A549 (cell line): Measurements from ENCODE around the gene EVC2. TPM values are rescaled to one million over a fixed set of nuclear protein-coding genes. Genes with fewer than 3 reads are reported as not detected.
"Not testable (repeated sequence)": the region's sequence is repeated elsewhere in the genome, so short reads cannot be mapped to it uniquely, and the experiment has no call there.

Experiments used
- ATAC-seq, 2 experiments: fragments of 200-7000 bp in 1 of 2; fragments of >200 bp in 1 of 2; cut with Nextera tagmentation in 1 of 2; cut with Tn5 transposase in 1 of 2; 3 replicates each; pipeline versions ENCODE4 v1.8.0 to v1.9.1; 2018 to 2020; ENCODE audit warnings: mild to moderate bottlenecking in 1 of 2, moderate library complexity in 1 of 2
- CTCF ChIA-PET: fragments of 300-600 bp; sonication (Branson Sonifier 250); formaldehyde crosslinking; extraction: SDS; loops from one replicate; lab custom pipeline; 2021; ENCODE audit warnings: antibody characterized with exemption, inconsistent platforms; lab: Yijun Ruan, JAX
- POLR2A ChIA-PET: fragments of 350-600 bp; formaldehyde crosslinking; extraction: SDS; loops from one replicate; lab custom pipeline; 2021; ENCODE audit warnings: antibody characterized with exemption, inconsistent platforms; lab: Yijun Ruan, JAX
- DNase-seq, 2 experiments: peaks; one replicate each; pipeline versions ENCODE4 v3.0.0 to v3.0.0-alpha.2; 2011 to 2016; ENCODE audit warnings: low read depth in 1 of 2, low spot score in 1 of 2
- FAIRE-seq: peaks from 2 replicates; lab custom pipeline; 2011; peaks lifted over from hg19 to GRCh38; lab: Jason Lieb, UNC
- H3K27ac ChIP-seq, 2 experiments: fragments of >200 bp; sonication (Bioruptor Twin); formaldehyde crosslinking; 3 replicates each; pipeline ENCODE4 v1.5.1; 2016 to 2017
- H3K4me1 ChIP-seq: fragments of >200 bp; sonication (Bioruptor Twin); formaldehyde crosslinking; 3 replicates; pipeline ENCODE4 v1.6.1; 2016
- H3K4me2 ChIP-seq: fragments of >200 bp; sonication (Bioruptor Twin); formaldehyde crosslinking; 3 replicates; pipeline ENCODE4 v1.6.1; 2016
- H3K4me3 ChIP-seq: fragments of >200 bp; sonication (Bioruptor Twin); formaldehyde crosslinking; 3 replicates; pipeline ENCODE4 v1.5.1; 2016
- H3K9me3 ChIP-seq: fragments of >200 bp; sonication (Bioruptor Twin); formaldehyde crosslinking; 3 replicates; pipeline ENCODE4 v1.6.1; 2016
- ATOH8 ChIP-seq: fragments of 250-450 bp; sonication (Bioruptor Pico); IDR thresholded peaks from 2 replicates; pipeline ENCODE4 v1.5.0; 2020; ENCODE audit warnings: low read depth, mild to moderate bottlenecking, moderate library complexity
- BCL3 ChIP-seq: fragments of >200 bp; sonication (Bioruptor Twin); formaldehyde crosslinking; IDR thresholded peaks from 3 replicates; pipeline ENCODE4 v1.6.1; 2016
- CBX8 ChIP-seq: fragments of 200-600 bp; sonication (generic); IDR thresholded peaks from 2 replicates; pipeline ENCODE4 v1.6.1; 2016
- EHF ChIP-seq: fragments of 250-450 bp; sonication (Bioruptor Pico); IDR thresholded peaks from 2 replicates; pipeline ENCODE4 v1.5.0; 2020; ENCODE audit warnings: mild to moderate bottlenecking
- ELK1 ChIP-seq: fragments of 150-350 bp; IDR thresholded peaks from 2 replicates; pipeline ENCODE4 v1.6.1; 2014; ENCODE audit warnings: low read depth, mild to moderate bottlenecking, low read length
- EP300 ChIP-seq, 2 experiments: fragments of >200 bp; sonication (Bioruptor Twin); formaldehyde crosslinking; IDR thresholded peaks; 2 replicates in 1 of 2; 3 replicates in 1 of 2; pipeline ENCODE4 v1.6.1; 2016 to 2017
- FOSL2 ChIP-seq, 2 experiments: fragments of 450-650 bp in 1 of 2; fragments of >200 bp in 1 of 2; sonication (Bioruptor Twin) in 1 of 2; formaldehyde crosslinking; IDR thresholded peaks; 2 replicates each; pipeline versions ENCODE4 v1.5.0 to v1.6.1; 2016 to 2020; ENCODE audit warnings: mild to moderate bottlenecking in 1 of 2, moderate library complexity in 1 of 2
- GATA3 ChIP-seq: IDR thresholded peaks from 2 replicates; pipeline ENCODE4 v1.6.1; 2012; ENCODE audit warnings: borderline replicate concordance
- HDAC2 ChIP-seq: fragments of 200-600 bp; sonication (generic); IDR thresholded peaks from 2 replicates; pipeline ENCODE4 v1.6.1; 2016
- JUN ChIP-seq, 2 experiments: fragments of >200 bp; sonication (Bioruptor Twin); formaldehyde crosslinking; IDR thresholded peaks; 2 replicates in 1 of 2; 3 replicates in 1 of 2; pipeline ENCODE4 v1.6.1; 2016 to 2017
- JUNB ChIP-seq: fragments of >200 bp; sonication (Bioruptor Twin); formaldehyde crosslinking; IDR thresholded peaks from 2 replicates; pipeline ENCODE4 v1.6.1; 2016
- KDM1A ChIP-seq: fragments of 200-600 bp; sonication (generic); IDR thresholded peaks from 2 replicates; pipeline ENCODE4 v1.6.1; 2016; ENCODE audit warnings: low read depth, mild to moderate bottlenecking
- KDM5A ChIP-seq: fragments of 200-600 bp; sonication (generic); IDR thresholded peaks from 2 replicates; pipeline ENCODE4 v1.6.1; 2016; ENCODE audit warnings: antibody characterized with exemption, mild to moderate bottlenecking
- MAZ ChIP-seq: fragments of 150-350 bp; IDR thresholded peaks from 2 replicates; pipeline ENCODE4 v1.6.1; 2014; ENCODE audit warnings: antibody characterized with exemption, low read depth, low read length, borderline replicate concordance
- NFE2L2 ChIP-seq: fragments of 150-350 bp; conservative IDR thresholded peaks from 2 replicates; pipeline ENCODE4 v1.6.1; 2014; ENCODE audit warnings: low read length
- NPAS2 ChIP-seq: fragments of 250-450 bp; sonication (Bioruptor Pico); IDR thresholded peaks from 2 replicates; pipeline ENCODE4 v1.8.0; 2022; ENCODE audit warnings: mild to moderate bottlenecking, moderate library complexity, borderline replicate concordance
- RCOR1 ChIP-seq: fragments of 150-350 bp; IDR thresholded peaks from 2 replicates; pipeline ENCODE4 v1.6.1; 2014; ENCODE audit warnings: antibody characterized with exemption, low read length, low read depth
- RFX5 ChIP-seq: fragments of 450-650 bp; IDR thresholded peaks from 2 replicates; pipeline ENCODE4 v1.7.1; 2014; ENCODE audit warnings: antibody characterized with exemption, mild to moderate bottlenecking, moderate library complexity
- SMC3 ChIP-seq: fragments of >200 bp; sonication (Bioruptor Twin); formaldehyde crosslinking; IDR thresholded peaks from 3 replicates; pipeline ENCODE4 v1.6.1; 2018; ENCODE audit warnings: inconsistent platforms
- TP53 ChIP-seq: fragments of 250-450 bp; sonication (Bioruptor Pico); IDR thresholded peaks from 2 replicates; pipeline ENCODE4 v1.5.0; 2021; ENCODE audit warnings: mild to moderate bottlenecking, moderate library complexity
- USF2 ChIP-seq: fragments of 450-650 bp; IDR thresholded peaks from 2 replicates; pipeline ENCODE4 v1.6.1; 2014; ENCODE audit warnings: antibody characterized with exemption
- ZFP36 ChIP-seq: fragments of 450-650 bp; IDR thresholded peaks from 2 replicates; pipeline ENCODE4 v1.6.1; 2014; ENCODE audit warnings: borderline replicate concordance; ENCODE audit not compliant: partially characterized antibody
- ZNF302 ChIP-seq: fragments of 250-450 bp; sonication (Bioruptor Pico); IDR thresholded peaks from 2 replicates; pipeline ENCODE4 v1.9.0; 2021; ENCODE audit warnings: inconsistent platforms, mild to moderate bottlenecking, moderate library complexity
- WGBS: methylation state at CpG from one replicate; pipeline ENCODE4 v1.1.6; 2017; ENCODE audit errors: missing lambda C conversion rate; 5-methylcytosine and 5-hydroxymethylcytosine counted together
- polyA plus RNA-seq, 4 experiments: library from polyadenylated mRNA; depleted of rRNA in 3 of 4; stranded (reverse); fragments of >200 nt; fragmentation: RNase III in 1 of 4; extraction: RNeasy Plus Mini Kit Qiagen cat#74134 plus additional on column Dnase treatment in 1 of 4; gene quantifications; 2 replicates in 3 of 4; 3 replicates in 1 of 4; pipeline ENCODE4 v1.2.3, GENCODE V29; 2011 to 2017

Gene EVC2
- polyA plus RNA-seq, 2 of the 4 experiments (the other 2 are of a cell fraction) = 0.96 to 1.5 TPM

- Histone ChIP-seq H3K27ac (no peak overlapping the region), H3K9me3 (no peaks in the 10 kb centered on the region), H3K4me2 (no peak overlapping the region), H3K4me1 (no peaks in the 10 kb centered on the region), H3K4me3 (no peak overlapping the region)
- POLR2A ChIA-PET = no interaction called here
- CTCF ChIA-PET = no interaction called here
- TF ChIP-seq KDM1A = no peak
- TF ChIP-seq ZNF302 = no peak
- TF ChIP-seq RFX5 = no peak
- no peak for TF ChIP-seq BCL3
- TF ChIP-seq TP53 (CRISPR knock-in tag) = no peak
- no peak for TF ChIP-seq CBX8
- TF ChIP-seq RCOR1 = no peak
- no peak for TF ChIP-seq JUNB
- no peak for TF ChIP-seq NPAS2
- TF ChIP-seq ZFP36 = no peak
- no peak for TF ChIP-seq GATA3
- no peak for TF ChIP-seq USF2
- TF ChIP-seq EP300 (IDR thresholded peaks at IDR 0.05) = no peak
- no peak for TF ChIP-seq JUN (IDR thresholded peaks at IDR 0.05)
- no peak for TF ChIP-seq FOSL2 (IDR thresholded peaks at IDR 0.05)
- no peak for TF ChIP-seq FOSL2 (CRISPR knock-in tag; IDR thresholded peaks at IDR 0.05)
- no peak for TF ChIP-seq ELK1
- ATAC-seq = no peak
- FAIRE-seq = no peak
- no peak for DNase-seq
- WGBS = 84% methylated on average over 12 of the region's 12 CpGs
These were observed 98.9 kb downstream of the EVC2 start for GRCh38 chr4:5609306-5610007.

- POLR2A ChIA-PET, H3K9me3 ChIP-seq, H3K4me1 ChIP-seq, H3K4me2 ChIP-seq, H3K27ac ChIP-seq, H3K4me3 ChIP-seq, FAIRE-seq, ATAC-seq, DNase-seq, CTCF ChIA-PET: not testable (repeated sequence)
- 86% methylated on average over 7 of the region's 10 CpGs for WGBS
These were observed 114.5 kb downstream of the EVC2 start for GRCh38 chr4:5593828-5594227.

GRCh38 chr4:5592272-5592671 is 116.1 kb downstream of the EVC2 start:
- WGBS = 92% methylated on average over 4 of the region's 4 CpGs
- ChIA-PET POLR2A (no interaction called here), CTCF (no interaction called here)
- TF ChIP-seq ATOH8 (CRISPR knock-in tag) (no peak), KDM1A (no peak), SMC3 (no peak), EHF (no peak), MAZ (no peak), KDM5A (no peak), NFE2L2 (no peak), HDAC2 (no peak)
- no peaks in the 10 kb centered on the region for H3K9me3 ChIP-seq
- ATAC-seq (no peak), FAIRE-seq (no peak), DNase-seq (no peak)
- no peak overlapping the region for H3K27ac ChIP-seq
- H3K4me1 ChIP-seq = no peaks in the 10 kb centered on the region
- H3K4me3 ChIP-seq = no peak overlapping the region
- H3K4me2 ChIP-seq = no peak overlapping the region
